ENCODE data around the gene PDGFC.

Gene PDGFC

DNA sequence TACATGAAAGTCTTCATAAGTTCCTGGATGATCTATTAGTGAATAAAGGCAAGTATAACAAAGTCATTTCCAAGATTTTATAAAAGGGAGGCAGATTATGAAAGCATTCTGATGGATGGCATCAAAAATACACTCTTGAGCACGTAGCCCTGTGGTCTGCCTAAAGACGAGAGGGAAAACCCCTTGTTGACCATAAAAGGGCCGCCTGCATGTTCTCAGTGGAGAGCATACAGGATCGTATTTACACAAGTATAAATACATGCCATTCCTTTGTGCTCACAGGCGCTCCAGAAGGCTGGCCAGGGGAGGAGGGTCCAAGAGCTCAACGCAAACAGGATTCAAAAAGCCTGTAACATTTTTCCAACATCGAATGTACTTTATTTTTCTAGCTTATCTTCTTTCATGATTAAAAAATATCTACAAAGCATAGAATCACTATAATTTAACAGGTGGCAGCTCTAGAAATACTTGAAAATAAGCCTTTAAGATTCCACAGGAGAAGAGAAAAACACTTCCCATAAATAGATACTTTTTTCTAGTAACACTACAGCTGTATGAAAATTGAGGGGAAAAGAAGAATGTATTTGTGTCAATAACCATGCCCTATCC, 29.6 kb downstream of the PDGFC start:
- TF ChIP-seq, protein P1, sequence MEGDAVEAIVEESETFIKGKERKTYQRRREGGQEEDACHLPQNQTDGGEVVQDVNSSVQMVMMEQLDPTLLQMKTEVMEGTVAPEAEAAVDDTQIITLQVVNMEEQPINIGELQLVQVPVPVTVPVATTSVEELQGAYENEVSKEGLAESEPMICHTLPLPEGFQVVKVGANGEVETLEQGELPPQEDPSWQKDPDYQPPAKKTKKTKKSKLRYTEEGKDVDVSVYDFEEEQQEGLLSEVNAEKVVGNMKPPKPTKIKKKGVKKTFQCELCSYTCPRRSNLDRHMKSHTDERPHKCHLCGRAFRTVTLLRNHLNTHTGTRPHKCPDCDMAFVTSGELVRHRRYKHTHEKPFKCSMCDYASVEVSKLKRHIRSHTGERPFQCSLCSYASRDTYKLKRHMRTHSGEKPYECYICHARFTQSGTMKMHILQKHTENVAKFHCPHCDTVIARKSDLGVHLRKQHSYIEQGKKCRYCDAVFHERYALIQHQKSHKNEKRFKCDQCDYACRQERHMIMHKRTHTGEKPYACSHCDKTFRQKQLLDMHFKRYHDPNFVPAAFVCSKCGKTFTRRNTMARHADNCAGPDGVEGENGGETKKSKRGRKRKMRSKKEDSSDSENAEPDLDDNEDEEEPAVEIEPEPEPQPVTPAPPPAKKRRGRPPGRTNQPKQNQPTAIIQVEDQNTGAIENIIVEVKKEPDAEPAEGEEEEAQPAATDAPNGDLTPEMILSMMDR (conservative IDR thresholded peaks at IDR 0.05), result no peak
- H3K27ac ChIP-seq, result no peak overlapping the region

DNA sequence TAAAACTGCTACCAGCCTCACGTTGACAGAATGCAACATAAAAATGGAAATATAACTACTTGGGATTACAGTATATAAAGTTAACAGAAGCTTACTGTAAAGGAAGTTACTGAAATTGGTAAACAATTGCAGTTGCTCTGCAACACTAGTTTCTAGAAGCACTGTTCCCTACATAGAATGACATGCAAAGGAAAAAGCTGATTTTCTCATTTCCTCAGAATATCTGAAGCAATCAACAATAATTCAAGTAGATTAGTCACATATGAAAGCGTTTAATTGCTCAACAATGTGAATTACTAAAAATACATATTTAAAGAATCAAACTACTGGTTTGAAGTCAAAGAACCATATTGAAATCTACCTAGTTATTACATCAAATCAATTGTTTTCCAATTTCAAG, 31.8 kb downstream of the PDGFC start:
- TF ChIP-seq, protein P1 (conservative IDR thresholded peaks at IDR 0.05), result no peak
- no peak overlapping the region for H3K27ac ChIP-seq

DNA sequence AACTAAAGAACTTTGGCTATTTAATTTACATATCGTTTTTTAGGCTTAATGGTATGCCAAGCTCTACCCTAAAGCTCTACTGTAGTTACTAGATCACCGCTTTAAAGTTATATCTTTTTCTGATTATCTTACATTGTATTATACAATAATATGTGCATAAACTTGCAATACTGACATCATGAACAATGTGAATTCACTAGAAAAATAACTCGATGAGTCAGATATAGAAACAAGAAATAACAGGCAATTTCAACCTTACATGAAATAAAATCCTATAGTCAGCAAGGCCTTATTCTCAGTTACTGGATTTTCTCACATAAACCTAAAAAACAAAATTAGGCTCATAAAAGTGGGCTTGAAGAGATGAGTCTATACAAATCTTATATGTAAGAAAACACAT, 32.5 kb downstream of the PDGFC start:
- no peak overlapping the region for H3K27ac ChIP-seq
- TF ChIP-seq, protein P1 (conservative IDR thresholded peaks at IDR 0.05), result no peak

DNA sequence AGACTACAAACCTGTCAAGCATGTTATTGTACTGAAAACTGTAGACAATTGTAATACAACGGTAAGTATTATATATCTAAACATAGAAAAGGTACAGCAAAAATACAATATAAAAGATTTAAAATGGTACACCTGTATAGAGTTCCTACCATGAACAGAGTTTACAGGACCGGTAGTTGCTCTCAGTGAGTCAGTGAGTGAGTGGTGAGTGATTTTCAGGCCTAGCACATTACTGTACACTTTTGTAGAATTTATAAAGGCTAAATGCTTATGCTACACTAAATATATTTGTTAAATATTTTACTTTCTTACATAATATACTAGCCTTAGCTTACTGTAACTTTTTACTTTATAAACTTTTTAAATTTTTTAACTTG, 37.4 kb downstream of the PDGFC start:
- H3K27ac ChIP-seq, result no peak overlapping the region
- TF ChIP-seq, protein P1 (conservative IDR thresholded peaks at IDR 0.05), result no peak

DNA sequence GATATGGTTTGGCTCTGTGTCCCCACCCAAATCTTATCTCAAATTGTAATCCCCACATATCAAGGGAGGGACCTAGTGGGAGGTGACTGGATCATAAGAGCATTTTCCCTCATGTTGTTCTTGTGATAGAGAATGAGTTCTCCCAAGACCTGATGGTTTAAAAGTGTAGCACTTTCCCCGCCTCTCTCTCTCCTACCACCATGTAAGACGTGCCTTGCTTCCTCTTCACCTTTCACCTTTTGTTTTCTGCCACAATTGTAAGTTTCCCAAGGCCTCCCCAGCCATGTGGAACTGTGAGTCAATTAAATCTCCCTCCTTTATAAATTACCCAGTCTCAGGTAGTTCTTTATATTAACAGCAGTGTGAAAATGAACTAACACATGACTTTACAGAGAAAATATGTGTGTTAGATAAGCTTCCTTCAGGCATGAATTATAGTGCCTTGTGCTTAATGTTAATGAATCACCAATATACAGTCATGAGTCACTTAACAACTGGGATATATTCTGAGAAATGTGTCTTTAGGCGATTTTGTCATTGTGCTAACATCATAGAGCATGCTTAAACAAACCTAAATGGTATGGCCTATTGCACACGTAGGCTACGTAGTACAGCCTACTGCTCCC, 37.9 kb downstream of the PDGFC start:
- no peak overlapping the region for H3K27ac ChIP-seq
- TF ChIP-seq, protein P1 (conservative IDR thresholded peaks at IDR 0.05), result no peak

DNA sequence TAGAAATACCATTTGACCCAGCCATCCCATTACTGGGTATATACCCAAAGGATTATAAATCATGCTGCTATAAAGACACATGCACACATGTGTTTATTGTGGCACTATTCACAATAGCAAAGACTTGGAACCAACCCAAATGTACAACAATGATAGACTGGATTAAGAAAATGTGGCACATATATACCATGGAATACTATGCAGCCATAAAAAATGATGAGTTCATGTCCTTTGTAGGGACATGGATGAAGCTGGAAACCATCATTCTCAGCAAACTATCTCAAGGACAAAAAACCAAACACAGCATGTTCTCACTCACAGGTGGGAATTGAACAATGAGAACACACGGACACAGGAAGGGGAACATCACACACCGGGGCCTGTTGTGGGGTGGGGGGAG, 39.2 kb downstream of the PDGFC start:
- H3K27ac ChIP-seq, result peak overlapping the region; percentile 72

DNA sequence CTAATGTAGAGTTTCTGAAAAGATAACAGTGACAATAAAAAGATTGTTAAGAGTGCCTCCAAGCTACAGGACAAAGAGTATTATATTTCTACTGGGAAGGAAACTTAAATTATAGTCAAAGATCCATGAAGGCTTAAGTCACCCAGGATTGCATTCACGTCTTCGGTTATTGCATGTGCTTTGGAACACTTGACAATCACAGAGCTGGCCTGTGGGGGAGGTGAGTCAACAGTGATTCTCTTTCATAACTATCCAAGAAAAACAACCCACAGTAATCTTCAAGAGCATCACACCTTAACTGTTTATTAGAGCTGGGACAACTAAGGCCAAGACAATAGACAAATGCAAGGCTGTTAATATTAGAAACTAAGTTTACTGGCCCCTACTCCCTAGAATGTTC, 40.3 kb downstream of the PDGFC start:
- peak overlapping the region; percentile 72 for H3K27ac ChIP-seq

More for the DNA sequence above, 40.3 kb downstream of the PDGFC start:
- TF ChIP-seq, protein P1 (conservative IDR thresholded peaks at IDR 0.05), result no peak
